GM12878 (cell line): Measurements from ENCODE around the gene PRG3. TPM values are rescaled to one million over a fixed set of nuclear protein-coding genes. Genes with fewer than 3 reads are reported as not detected.

Experiments
- ATF3 ChIP-seq: IDR thresholded peaks from 2 replicates; pipeline ENCODE4 v1.6.1; 2011; ENCODE audit warnings: low read depth, mild to moderate bottlenecking, low read length, moderate library complexity, borderline replicate concordance; ENCODE audit errors: extremely low read depth
- ATF7 ChIP-seq: fragments of 450-650 bp; IDR thresholded peaks from 2 replicates; pipeline ENCODE4 v1.6.1; 2016; ENCODE audit warnings: low read depth, mild to moderate bottlenecking
- CREB1 ChIP-seq: IDR thresholded peaks from 2 replicates; pipeline ENCODE4 v1.6.1; 2012; ENCODE audit warnings: low read depth, mild to moderate bottlenecking, inconsistent platforms
- FOS ChIP-seq: IDR thresholded peaks from 3 replicates; pipeline ENCODE4 v1.6.1; 2011; ENCODE audit warnings: borderline replicate concordance; ENCODE audit not compliant: insufficient read length; ENCODE audit errors: extremely low read depth
- HCFC1 ChIP-seq: fragments of 150-350 bp; IDR thresholded peaks from 2 replicates; pipeline ENCODE4 v1.6.1; 2014; ENCODE audit warnings: low read length
- HSF1 ChIP-seq: fragments of 150-350 bp; IDR thresholded peaks from 2 replicates; pipeline ENCODE4 v1.6.1; 2014; ENCODE audit warnings: mild to moderate bottlenecking, low read depth, low read length
- IKZF2 ChIP-seq, 2 experiments: fragments of 450-650 bp; IDR thresholded peaks; 2 replicates each; pipeline ENCODE4 v1.6.1; 2017; ENCODE audit warnings: mild to moderate bottlenecking in 2 of 2, moderate library complexity in 2 of 2
- IRF4 ChIP-seq: IDR thresholded peaks from 2 replicates; pipeline ENCODE4 v1.6.1; 2011; ENCODE audit warnings: low read depth, low read length
- JUNB ChIP-seq: IDR thresholded peaks from 2 replicates; pipeline ENCODE4 v1.6.1; 2016; ENCODE audit warnings: antibody characterized with exemption, mild to moderate bottlenecking
- MEF2A ChIP-seq: IDR thresholded peaks from 2 replicates; pipeline ENCODE4 v1.6.1; 2011; ENCODE audit warnings: low read depth, mild to moderate bottlenecking, low read length, moderate library complexity; ENCODE audit not compliant: insufficient read depth
- MLLT1 ChIP-seq: fragments of 450-650 bp; IDR thresholded peaks from 2 replicates; pipeline ENCODE4 v1.6.1; 2016; ENCODE audit warnings: mild to moderate bottlenecking
- NBN ChIP-seq: fragments of 450-650 bp; IDR thresholded peaks from 2 replicates; pipeline ENCODE4 v1.6.1; 2016
- NFYA ChIP-seq: IDR thresholded peaks from 2 replicates; pipeline ENCODE4 v1.6.1; 2011; ENCODE audit warnings: low read depth, mild to moderate bottlenecking, low read length, improper control_type of control experiment, borderline replicate concordance
- NFYB ChIP-seq: IDR thresholded peaks from 2 replicates; pipeline ENCODE4 v1.6.1; 2011; ENCODE audit warnings: low read depth, mild to moderate bottlenecking, low read length, improper control_type of control experiment, moderate library complexity; ENCODE audit not compliant: insufficient read depth
- PML ChIP-seq: IDR thresholded peaks from 2 replicates; pipeline ENCODE4 v1.6.1; 2012; ENCODE audit warnings: low read length, inconsistent platforms
- POLR2A ChIP-seq: IDR thresholded peaks from 2 replicates; pipeline ENCODE4 v1.6.1; 2011; ENCODE audit warnings: low read depth, mild to moderate bottlenecking, low read length
- POU2F2 ChIP-seq: IDR thresholded peaks from 3 replicates; pipeline ENCODE4 v1.6.1; 2011; ENCODE audit warnings: low read depth, mild to moderate bottlenecking, low read length, borderline replicate concordance
- RAD21 ChIP-seq: IDR thresholded peaks from 2 replicates; pipeline ENCODE4 v1.6.1; 2011; ENCODE audit warnings: mild to moderate bottlenecking, low read depth, low read length, moderate library complexity; ENCODE audit not compliant: insufficient read depth
- RB1 ChIP-seq: fragments of 450-650 bp; formaldehyde crosslinking; IDR thresholded peaks from 2 replicates; pipeline ENCODE4 v1.6.1; 2017; ENCODE audit warnings: mild to moderate bottlenecking, borderline replicate concordance
- REST ChIP-seq: IDR thresholded peaks from 2 replicates; pipeline ENCODE4 v1.6.1; 2012; ENCODE audit warnings: mild to moderate bottlenecking, low read depth, low read length
- SPI1 ChIP-seq: IDR thresholded peaks from 2 replicates; pipeline ENCODE4 v1.6.1; 2011; ENCODE audit warnings: low read depth, mild to moderate bottlenecking, low read length, moderate library complexity, borderline replicate concordance; ENCODE audit not compliant: insufficient read depth
- USF2 ChIP-seq: IDR thresholded peaks from 2 replicates; pipeline ENCODE4 v1.6.1; 2011; ENCODE audit warnings: low read depth, low read length, improper control_type of control experiment, borderline replicate concordance
- polyA plus RNA-seq, 11 experiments: library from polyadenylated mRNA; depleted of rRNA in 4 of 11; unstranded in 6 of 11; stranded (reverse) in 5 of 11; fragments of >200 nt; fragmentation: Nextera tagmentation in 4 of 11; fragmentation: Illumina TruSeq in 1 of 11; extraction: Ambion mirVana in 4 of 11; extraction: Trizol in 1 of 11; gene quantifications; 1 replicate in 1 of 11; 2 replicates in 10 of 11; pipeline versions ENCODE4 v1.2.1 to v1.2.3, GENCODE V29; 2011 to 2016; ENCODE audit warnings: inconsistent platforms in 2 of 11, missing spikeins in 2 of 11, low read depth in 1 of 11
- total RNA-seq, 4 experiments: library from RNA; depleted of rRNA in 3 of 4; stranded (reverse); fragments of >200 nt in 3 of 4; fragmentation: Illumina TruSeq in 1 of 4; extraction: Trizol in 1 of 4; gene quantifications; 2 replicates each; pipeline versions ENCODE4 v1.2.1 to v1.2.3, GENCODE V29; 2013 to 2021

PRG3 gene
- total and polyA plus RNA-seq, 10 of the 15 experiments (the other 5 are each of a cell fraction or from before 2014, with no cell fraction given), result not detected

- TF ChIP-seq POLR2A, result peak; percentile 74
- peak; percentile 94 for TF ChIP-seq ATF7
- peak; percentile 96 for TF ChIP-seq JUNB
- TF ChIP-seq HSF1, result no peak
- peak; percentile 91 for TF ChIP-seq IRF4
- peak; percentile 96 for TF ChIP-seq NBN
- peak; percentile 68 for TF ChIP-seq SPI1
- TF ChIP-seq CREB1, result peak; percentile 86
- TF ChIP-seq HCFC1, result no peak
- TF ChIP-seq RAD21, result no peak
- peak; percentile 94 for TF ChIP-seq PML
- peak; percentile 87 for TF ChIP-seq POU2F2
- TF ChIP-seq ATF3, result no peak
- peak; percentile 43 for TF ChIP-seq MLLT1
- TF ChIP-seq MEF2A, result peak; percentile 20; the same call in 1 of the 2 replicates
- TF ChIP-seq USF2, result peak; percentile 67
- peak; percentile 32; the same call in 1 of the 2 replicates for TF ChIP-seq REST
- TF ChIP-seq FOS, result no peak
- TF ChIP-seq NFYA, result no peak
- peak; percentile 97 to 98 for TF ChIP-seq IKZF2 (IDR thresholded peaks at IDR 0.05)
- TF ChIP-seq RB1, result no peak
- TF ChIP-seq NFYB, result peak; percentile 75; the same call in 1 of the 2 replicates
Observed at GRCh38 chr11:57424792-57425564, 44.0 kb upstream of the PRG3 start (continued).
